Muscle layer of duodenum (tissue), 2 donors: ENCODE results near the gene MARCHF9.

Experiments used
- H3K27ac ChIP-seq: one replicate; pipeline ENCODE4 v1.7.0; 2013; ENCODE audit warnings: mild to moderate bottlenecking, low read length
- H3K27me3 ChIP-seq: one replicate; pipeline ENCODE4 v1.7.0; 2013; ENCODE audit warnings: low read depth, mild to moderate bottlenecking, control low read depth, low read length
- H3K36me3 ChIP-seq, 2 donors: one replicate each; pipeline ENCODE4 v1.7.0; 2013; ENCODE audit warnings: low read length in 2 of 2, control low read depth in 1 of 2, mild to moderate bottlenecking in 1 of 2; ENCODE audit not compliant: insufficient read depth in 2 of 2, control insufficient read depth in 1 of 2
- H3K4me1 ChIP-seq, 2 donors: one replicate each; pipeline ENCODE4 v1.7.0; 2013; ENCODE audit warnings: low read length in 2 of 2, mild to moderate bottlenecking in 2 of 2, control low read depth in 1 of 2, moderate library complexity in 1 of 2; ENCODE audit not compliant: insufficient read depth in 2 of 2, control insufficient read depth in 1 of 2
- H3K4me3 ChIP-seq, 2 donors: one replicate each; pipeline ENCODE4 v1.7.0; 2013; ENCODE audit warnings: low read length in 2 of 2, low read depth in 1 of 2, mild to moderate bottlenecking in 1 of 2
- H3K9me3 ChIP-seq, 2 donors: one replicate each; pipeline ENCODE4 v1.7.0; 2013; ENCODE audit warnings: low read length in 2 of 2, control low read depth in 1 of 2, mild to moderate bottlenecking in 1 of 2; ENCODE audit not compliant: control insufficient read depth in 1 of 2
- donor health status: healthy.

MARCHF9 gene

DNA sequence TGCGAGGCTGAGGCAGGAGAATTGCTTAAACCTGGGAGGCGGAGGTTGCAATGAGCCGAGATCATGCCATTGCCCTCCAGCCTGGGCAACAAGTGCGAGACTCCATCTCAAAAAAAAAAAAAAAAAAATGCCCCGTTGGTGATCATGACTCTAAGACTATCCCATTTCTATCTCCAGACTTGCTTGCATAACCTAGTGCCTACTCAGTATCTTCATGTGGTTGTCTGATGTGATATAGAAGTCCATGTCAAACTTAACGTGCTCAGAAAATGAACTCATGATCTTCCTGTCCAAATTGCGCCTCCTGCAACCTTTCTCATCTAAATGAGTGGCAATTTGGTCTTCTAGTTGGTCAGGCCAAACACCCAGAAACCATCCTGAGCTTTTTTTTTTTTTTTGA is 23.0 kb downstream of the MARCHF9 start:
- Histone ChIP-seq H3K4me3 (no peak overlapping the region), H3K36me3 (peaks cover 0 to 3% of the 10 kb centered on the region in 2 donors), H3K9me3 (no peaks in the 10 kb centered on the region), H3K4me1 (peaks cover 0 to 9% of the 10 kb centered on the region in 2 donors), H3K27me3 (no peaks in the 10 kb centered on the region), H3K27ac (no peak overlapping the region)

DNA sequence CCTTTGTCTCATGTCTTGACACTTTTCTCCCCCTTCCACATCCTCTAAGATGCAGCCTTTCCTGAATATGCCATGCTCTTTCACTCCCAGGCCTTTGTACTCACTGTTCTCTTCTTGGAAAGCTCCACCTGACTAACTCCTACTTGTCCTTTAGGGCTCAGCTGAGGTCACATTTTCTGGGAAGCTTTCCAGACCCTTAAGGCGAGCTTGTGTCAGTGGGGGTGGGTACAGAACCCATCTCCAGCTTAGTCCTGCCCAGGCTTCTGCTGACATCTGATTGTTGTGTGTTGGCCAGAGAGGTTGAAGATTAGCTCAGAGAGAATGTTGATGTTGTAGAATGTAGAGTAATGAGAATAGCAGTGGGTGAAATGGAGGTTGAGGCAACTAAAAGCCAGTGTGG is 24.8 kb downstream of the MARCHF9 start:
- no peaks in the 10 kb centered on the region for H3K27me3 ChIP-seq
- H3K4me3 ChIP-seq = no peak overlapping the region
- H3K36me3 ChIP-seq = peaks cover 0 to 3% of the 10 kb centered on the region in 2 donors
- no peaks in the 10 kb centered on the region for H3K9me3 ChIP-seq
- peaks cover 0 to 16% of the 10 kb centered on the region in 2 donors for H3K4me1 ChIP-seq
- H3K27ac ChIP-seq = no peak overlapping the region

GRCh38 chr12:57780284-57780897 is 25.5 kb downstream of the MARCHF9 start:
- Histone ChIP-seq H3K36me3 (peaks cover 0 to 3% of the 10 kb centered on the region in 2 donors), H3K4me3 (no peak overlapping the region), H3K4me1 (peaks cover 0 to 16% of the 10 kb centered on the region in 2 donors), H3K27me3 (no peaks in the 10 kb centered on the region), H3K27ac (no peak overlapping the region), H3K9me3 (no peaks in the 10 kb centered on the region)

GRCh38 chr12:57781244-57781643 is 26.3 kb downstream of the MARCHF9 start:
- Histone ChIP-seq H3K9me3 (no peaks in the 10 kb centered on the region), H3K36me3 (peaks cover 5 to 8% of the 10 kb centered on the region in 2 donors), H3K27ac (no peak overlapping the region), H3K27me3 (no peaks in the 10 kb centered on the region), H3K4me3 (no peak overlapping the region), H3K4me1 (peaks cover 0 to 16% of the 10 kb centered on the region in 2 donors)

GRCh38 chr12:57781801-57782200 is 26.9 kb downstream of the MARCHF9 start:
- Histone ChIP-seq H3K9me3 (no peaks in the 10 kb centered on the region), H3K36me3 (peaks cover 11 to 14% of the 10 kb centered on the region in 2 donors), H3K27ac (no peak overlapping the region), H3K27me3 (no peaks in the 10 kb centered on the region), H3K4me1 (peaks cover 0 to 16% of the 10 kb centered on the region in 2 donors), H3K4me3 (no peak overlapping the region)

DNA sequence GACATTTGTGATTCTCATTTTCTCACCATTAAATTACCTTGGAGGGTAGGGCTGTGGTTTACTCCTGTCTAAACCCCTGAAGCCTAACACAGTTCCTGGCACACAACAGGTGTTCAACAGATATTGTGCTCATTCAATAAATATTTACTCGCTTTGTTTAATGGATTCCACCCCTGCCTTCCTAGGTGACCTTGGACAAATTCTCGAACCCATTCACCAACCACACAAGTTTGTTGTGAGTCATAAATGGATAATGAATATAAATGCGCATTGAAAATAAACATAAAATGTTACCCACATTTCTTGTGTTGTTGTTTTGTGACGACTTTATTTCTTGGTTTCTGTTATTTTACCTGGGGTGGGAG is 27.3 kb downstream of the MARCHF9 start:
- peaks cover 0 to 16% of the 10 kb centered on the region in 2 donors for H3K4me1 ChIP-seq
- H3K36me3 ChIP-seq = peaks cover 15 to 16% of the 10 kb centered on the region in 2 donors
- H3K27me3 ChIP-seq = no peaks in the 10 kb centered on the region
- peak overlapping the region; percentile 86 to 87 for H3K4me3 ChIP-seq
- H3K27ac ChIP-seq = no peak overlapping the region
- no peaks in the 10 kb centered on the region for H3K9me3 ChIP-seq

DNA sequence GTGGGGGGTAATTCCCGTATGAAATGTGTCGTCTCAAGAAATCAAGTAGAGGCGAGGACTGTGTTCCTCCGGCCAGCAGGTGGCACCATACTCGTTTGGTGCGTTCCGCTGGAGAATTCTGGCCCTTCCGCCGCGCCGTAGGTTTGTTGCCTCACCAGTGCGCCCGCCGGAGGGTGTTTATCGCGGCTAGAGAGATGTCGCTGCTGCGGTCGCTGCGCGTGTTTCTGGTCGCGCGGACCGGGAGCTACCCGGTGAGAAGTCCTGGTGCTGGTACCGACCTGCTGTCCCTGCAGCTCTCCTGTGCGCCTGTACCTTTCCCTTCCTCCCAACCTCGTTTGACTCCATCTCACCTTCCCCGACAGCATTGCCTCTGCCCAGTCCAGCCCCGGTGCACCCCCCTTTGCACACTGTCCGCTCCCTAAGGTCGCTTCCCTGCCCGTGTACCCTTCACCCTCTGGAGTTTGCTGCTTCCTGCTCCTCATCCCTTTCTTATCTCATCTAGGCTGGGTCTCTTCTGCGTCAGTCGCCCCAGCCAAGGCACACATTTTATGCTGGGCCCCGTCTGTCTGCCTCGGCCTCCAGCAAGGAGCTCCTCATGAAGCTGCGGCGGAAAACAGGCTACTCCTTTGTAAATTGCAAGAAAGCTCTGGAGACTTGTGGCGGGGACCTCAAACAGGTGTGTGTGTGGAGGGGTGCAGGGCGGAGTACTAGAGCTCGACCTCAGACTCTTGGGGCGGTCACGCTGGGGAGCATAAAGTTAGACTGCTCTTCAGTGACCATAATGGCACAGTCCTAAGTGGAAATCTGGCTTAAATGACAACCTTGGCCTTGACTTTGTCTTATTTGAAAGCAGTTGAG is 27.9 kb downstream of the MARCHF9 start, which contains the start of gene TSFM:
TSFM (plus strand) TSS at position 180 of the 858 bp plus-strand sequence; CDS start at position 195, 15 bp downstream.
- Histone ChIP-seq H3K4me1 (peaks cover 0 to 16% of the 10 kb centered on the region in 2 donors), H3K27ac (peak within 1 kb of the TSS; percentile 50), H3K36me3 (peaks cover 16 to 21% of the 10 kb centered on the region in 2 donors), H3K9me3 (no peaks in the 10 kb centered on the region), H3K4me3 (peak within 1 kb of the TSS; percentile 86 to 87), H3K27me3 (no peaks in the 10 kb centered on the region)

DNA sequence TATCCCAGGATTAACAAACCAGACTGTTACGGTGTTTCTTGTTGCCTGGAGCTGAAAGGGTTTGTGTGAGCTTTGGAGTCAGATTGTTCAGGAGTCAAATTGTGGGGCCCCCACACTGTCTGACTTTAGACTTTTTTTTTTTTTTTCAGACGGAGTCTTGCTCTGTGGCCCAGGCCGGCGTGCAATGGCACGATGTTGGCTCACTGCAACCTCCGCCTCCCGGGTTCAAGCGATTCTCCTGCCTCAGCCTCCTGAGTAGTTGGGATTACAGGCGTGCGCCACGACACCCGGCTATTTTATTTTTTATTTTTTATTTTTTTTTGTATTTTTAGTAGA is 28.5 kb downstream of the MARCHF9 start:
- Histone ChIP-seq H3K9me3 (no peaks in the 10 kb centered on the region), H3K27me3 (no peaks in the 10 kb centered on the region), H3K4me3 (peak overlapping the region; percentile 86 to 87), H3K4me1 (peaks cover 0 to 16% of the 10 kb centered on the region in 2 donors), H3K27ac (no peak overlapping the region), H3K36me3 (peaks cover 16 to 25% of the 10 kb centered on the region in 2 donors)

DNA sequence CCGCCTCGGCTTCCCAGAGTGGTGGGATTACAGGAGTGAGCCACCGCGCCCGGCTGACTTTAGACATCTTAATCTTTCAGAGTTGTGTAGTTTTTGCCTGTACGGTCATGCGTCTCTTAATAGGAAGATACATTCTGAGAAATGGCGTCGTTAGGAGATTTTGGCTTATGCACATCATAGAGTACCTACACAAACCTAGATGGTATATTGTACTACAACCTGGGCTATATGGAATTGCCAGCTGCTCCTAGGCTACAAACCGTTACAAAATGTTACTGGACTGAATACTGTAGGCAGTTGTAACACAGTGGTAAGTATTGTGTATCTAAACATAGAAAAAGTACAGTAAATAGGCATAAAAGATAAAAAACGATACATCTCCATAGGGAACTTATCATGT is 29.0 kb downstream of the MARCHF9 start:
- no peaks in the 10 kb centered on the region for H3K27me3 ChIP-seq
- no peak overlapping the region for H3K27ac ChIP-seq
- H3K36me3 ChIP-seq = peaks cover 16 to 29% of the 10 kb centered on the region in 2 donors
- peaks cover 0 to 16% of the 10 kb centered on the region in 2 donors for H3K4me1 ChIP-seq
- H3K4me3 ChIP-seq = peak overlapping the region in 1 of 2 donors; percentile 87
- H3K9me3 ChIP-seq = no peaks in the 10 kb centered on the region

DNA sequence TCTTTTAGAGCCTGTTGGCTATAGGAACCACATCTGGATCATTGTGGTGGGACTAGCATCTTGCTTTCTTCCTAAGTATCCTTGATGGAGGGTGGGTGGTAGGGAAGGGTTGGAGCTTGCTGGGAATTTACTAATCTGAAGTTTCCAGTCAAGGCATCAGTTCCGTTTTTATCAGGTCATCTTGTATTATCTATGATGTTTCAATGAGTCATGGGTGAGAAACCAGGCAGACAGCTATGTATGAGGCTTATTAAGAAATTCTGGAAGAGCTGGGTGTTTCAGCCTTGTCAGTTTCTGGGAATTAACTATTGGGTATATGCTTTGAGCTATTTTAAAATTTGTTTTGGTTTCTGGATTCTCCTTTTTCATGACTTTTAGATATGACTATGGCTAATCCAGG is 39.0 kb downstream of the MARCHF9 start:
- H3K36me3 ChIP-seq = peaks cover 39 to 60% of the 10 kb centered on the region in 2 donors
- no peaks in the 10 kb centered on the region for H3K4me1 ChIP-seq
- no peaks in the 10 kb centered on the region for H3K27me3 ChIP-seq
- no peak overlapping the region for H3K27ac ChIP-seq
- H3K4me3 ChIP-seq = no peak overlapping the region
- no peaks in the 10 kb centered on the region for H3K9me3 ChIP-seq

GRCh38 chr12:57795354-57795753 is 40.5 kb downstream of the MARCHF9 start:
- H3K36me3 ChIP-seq = peaks cover 48 to 74% of the 10 kb centered on the region in 2 donors
- H3K4me1 ChIP-seq = no peaks in the 10 kb centered on the region
- no peaks in the 10 kb centered on the region for H3K27me3 ChIP-seq
- no peaks in the 10 kb centered on the region for H3K9me3 ChIP-seq
- no peak overlapping the region for H3K27ac ChIP-seq
- no peak overlapping the region for H3K4me3 ChIP-seq
